Suprapubic skin (tissue), 4 donors: ENCODE data around the gene MTHFD2. TPM values are rescaled to one million over a fixed set of nuclear protein-coding genes. Genes with fewer than 3 reads are reported as not detected.
A peak's percentile ranks its signal among the peaks of the same experiment; 100 is the strongest.

Experiments used
- DNase-seq, 2 donors: peaks; one replicate each; pipeline ENCODE4 v3.0.0-alpha.2; 2019; ENCODE audit warnings: low spot score in 2 of 2
- H3K27ac ChIP-seq: fragments of 200-600 bp; sonication (generic); one replicate; pipeline ENCODE4 v1.5.1; 2019
- H3K27me3 ChIP-seq: fragments of 200-600 bp; sonication (generic); one replicate; pipeline ENCODE4 v1.5.1; 2019
- H3K36me3 ChIP-seq: fragments of 200-600 bp; sonication (generic); one replicate; pipeline ENCODE4 v1.5.1; 2019
- H3K4me1 ChIP-seq: fragments of 200-600 bp; sonication (generic); one replicate; pipeline ENCODE4 v1.5.1; 2019
- H3K4me3 ChIP-seq: fragments of 200-600 bp; sonication (generic); one replicate; pipeline ENCODE4 v1.5.1; 2019; ENCODE audit warnings: mild to moderate bottlenecking
- H3K9me3 ChIP-seq: fragments of 200-600 bp; sonication (generic); one replicate; pipeline ENCODE4 v1.5.1; 2019
- EP300 ChIP-seq: sonication (generic); formaldehyde crosslinking; IDR thresholded peaks from one replicate; pipeline ENCODE4 v1.6.1; 2017; ENCODE audit warnings: antibody characterized with exemption
- POLR2A ChIP-seq, 2 donors: fragments of 450-650 bp; IDR thresholded peaks; one replicate each; pipeline ENCODE4 v1.6.1; 2017; ENCODE audit warnings: antibody characterized with exemption in 2 of 2, mild to moderate bottlenecking in 2 of 2, moderate library complexity in 2 of 2
- POLR2AphosphoS5 ChIP-seq, 3 donors: sonication (generic); formaldehyde crosslinking; IDR thresholded peaks; one replicate each; pipeline ENCODE4 v1.6.1; 2017; ENCODE audit warnings: antibody characterized with exemption in 3 of 3
- WGBS: methylation state at CpG from one replicate; pipeline ENCODE4 v1.1.5; 2018; 5-methylcytosine and 5-hydroxymethylcytosine counted together
- total RNA-seq, 4 donors: library from RNA; depleted of rRNA; stranded (reverse); fragments of >200 nt; gene quantifications; one replicate each; pipeline ENCODE4 v1.1.0, GENCODE V29; 2016
- TF ChIP-seq, protein P1 (sequence below), 2 donors: fragments of 200-600 bp in 1 of 2; fragments of 450-650 bp in 1 of 2; sonication (generic) in 1 of 2; IDR thresholded peaks; one replicate each; pipeline ENCODE4 v1.5.1; 2016 to 2019; ENCODE audit warnings: antibody characterized with exemption in 2 of 2, mild to moderate bottlenecking in 1 of 2, moderate library complexity in 1 of 2

Gene MTHFD2
- total RNA-seq, 4 donors from 2014 or later = 15.5 to 28.1 (median 17.5) TPM

GRCh38 chr2:74242354-74243071 lies 44.1 kb downstream of the MTHFD2 start:
- no peak for TF ChIP-seq POLR2AphosphoS5 (IDR thresholded peaks at IDR 0.05)
- TF ChIP-seq, protein P1, sequence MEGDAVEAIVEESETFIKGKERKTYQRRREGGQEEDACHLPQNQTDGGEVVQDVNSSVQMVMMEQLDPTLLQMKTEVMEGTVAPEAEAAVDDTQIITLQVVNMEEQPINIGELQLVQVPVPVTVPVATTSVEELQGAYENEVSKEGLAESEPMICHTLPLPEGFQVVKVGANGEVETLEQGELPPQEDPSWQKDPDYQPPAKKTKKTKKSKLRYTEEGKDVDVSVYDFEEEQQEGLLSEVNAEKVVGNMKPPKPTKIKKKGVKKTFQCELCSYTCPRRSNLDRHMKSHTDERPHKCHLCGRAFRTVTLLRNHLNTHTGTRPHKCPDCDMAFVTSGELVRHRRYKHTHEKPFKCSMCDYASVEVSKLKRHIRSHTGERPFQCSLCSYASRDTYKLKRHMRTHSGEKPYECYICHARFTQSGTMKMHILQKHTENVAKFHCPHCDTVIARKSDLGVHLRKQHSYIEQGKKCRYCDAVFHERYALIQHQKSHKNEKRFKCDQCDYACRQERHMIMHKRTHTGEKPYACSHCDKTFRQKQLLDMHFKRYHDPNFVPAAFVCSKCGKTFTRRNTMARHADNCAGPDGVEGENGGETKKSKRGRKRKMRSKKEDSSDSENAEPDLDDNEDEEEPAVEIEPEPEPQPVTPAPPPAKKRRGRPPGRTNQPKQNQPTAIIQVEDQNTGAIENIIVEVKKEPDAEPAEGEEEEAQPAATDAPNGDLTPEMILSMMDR (IDR thresholded peaks at IDR 0.05) = no peak
- TF ChIP-seq EP300 = no peak
- TF ChIP-seq POLR2A (IDR thresholded peaks at IDR 0.05) = no peak

DNA sequence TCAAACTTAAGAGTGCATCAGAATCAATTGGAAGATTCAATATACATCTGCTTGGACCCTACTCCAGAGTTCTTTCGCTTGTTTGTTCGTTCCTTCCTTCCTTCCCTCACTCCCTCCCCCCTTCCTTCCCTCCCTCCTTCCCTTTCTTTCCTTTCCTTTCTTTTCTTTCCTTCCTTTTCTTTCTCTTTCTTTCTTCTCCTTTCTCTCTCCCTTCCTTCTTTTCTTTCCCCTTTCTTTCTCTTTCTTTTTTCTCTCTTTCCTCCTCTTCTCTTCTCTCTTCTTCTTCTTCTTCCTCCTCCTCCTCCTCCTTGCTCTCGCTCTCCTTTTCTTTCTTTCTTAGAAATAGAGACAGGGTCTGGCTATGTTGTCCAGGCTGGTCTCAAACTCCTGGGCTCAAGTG lies 45.9 kb downstream of the MTHFD2 start:
- Histone ChIP-seq H3K27ac (no peak overlapping the region), H3K4me3 (no peak overlapping the region), H3K4me1 (no peaks in the 10 kb centered on the region), H3K36me3 (peaks cover 8% of the 10 kb centered on the region), H3K27me3 (no peaks in the 10 kb centered on the region), H3K9me3 (no peaks in the 10 kb centered on the region)
- TF ChIP-seq POLR2AphosphoS5 (IDR thresholded peaks at IDR 0.05) (no peak), EP300 (no peak), POLR2A (IDR thresholded peaks at IDR 0.05) (no peak)
- TF ChIP-seq, protein P1 (IDR thresholded peaks at IDR 0.05) = no peak
- no peak for DNase-seq
- 96% methylated on average over 3 of the region's 3 CpGs for WGBS

More at GRCh38 chr2:74242354-74243071, 44.1 kb downstream of the MTHFD2 start:
- no peak for DNase-seq
- H3K36me3 ChIP-seq = peaks cover 8% of the 10 kb centered on the region
- no peaks in the 10 kb centered on the region for H3K27me3 ChIP-seq
- 91% methylated on average over 7 of the region's 7 CpGs for WGBS
- H3K4me1 ChIP-seq = no peaks in the 10 kb centered on the region
- H3K27ac ChIP-seq = no peak overlapping the region
- no peak overlapping the region for H3K4me3 ChIP-seq
- H3K9me3 ChIP-seq = no peaks in the 10 kb centered on the region

GRCh38 chr2:74246496-74247195 lies 48.2 kb downstream of the MTHFD2 start:
- no peaks in the 10 kb centered on the region for H3K4me1 ChIP-seq
- WGBS = 96% methylated on average over 14 of the region's 14 CpGs
- DNase-seq = no peak
- peaks cover 8% of the 10 kb centered on the region for H3K36me3 ChIP-seq
- no peaks in the 10 kb centered on the region for H3K27me3 ChIP-seq
- H3K4me3 ChIP-seq = no peak overlapping the region
- TF ChIP-seq EP300 (no peak), POLR2AphosphoS5 (IDR thresholded peaks at IDR 0.05) (no peak), POLR2A (IDR thresholded peaks at IDR 0.05) (no peak)
- TF ChIP-seq, protein P1 (IDR thresholded peaks at IDR 0.05) = no peak
- H3K27ac ChIP-seq = no peak overlapping the region
- H3K9me3 ChIP-seq = no peaks in the 10 kb centered on the region

DNA sequence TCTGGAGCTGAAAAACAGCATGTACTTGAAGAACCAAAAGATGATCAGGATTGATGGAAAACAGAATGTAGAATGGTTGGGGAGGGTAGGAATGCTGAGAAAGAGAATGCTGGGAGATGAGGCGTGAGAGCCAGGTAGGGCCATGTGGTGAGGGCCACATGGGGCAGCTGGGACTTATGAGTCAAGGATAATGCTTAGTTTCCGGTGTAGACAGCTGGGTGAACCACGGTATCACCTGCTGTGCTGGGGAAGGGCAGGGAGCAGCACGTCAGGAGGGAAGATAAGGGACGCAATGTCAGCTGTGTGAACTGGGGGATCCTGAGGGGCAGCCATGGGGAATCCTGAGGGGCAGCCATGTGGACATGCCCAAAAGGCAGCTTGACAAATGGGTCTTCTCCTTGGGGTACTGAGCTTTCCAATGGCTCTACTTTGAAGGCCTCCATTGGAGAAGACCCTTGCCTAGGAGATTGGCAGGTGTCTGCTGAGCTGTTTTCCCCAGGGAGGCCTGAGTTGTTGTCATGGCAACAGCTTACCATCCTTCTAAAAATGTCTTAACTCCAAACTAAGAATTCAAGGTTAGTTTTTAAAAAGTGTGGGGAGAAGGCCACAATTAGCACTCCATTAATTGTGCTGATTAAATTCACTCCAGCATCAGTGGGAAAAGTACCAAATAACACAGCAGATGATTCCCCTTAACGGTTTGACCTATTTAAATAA lies 51.1 kb downstream of the MTHFD2 start:
- no peak for DNase-seq
- Histone ChIP-seq H3K4me3 (no peak overlapping the region), H3K4me1 (no peaks in the 10 kb centered on the region), H3K27ac (no peak overlapping the region), H3K27me3 (no peaks in the 10 kb centered on the region), H3K9me3 (no peaks in the 10 kb centered on the region), H3K36me3 (peaks cover 8% of the 10 kb centered on the region)
- TF ChIP-seq POLR2AphosphoS5 (IDR thresholded peaks at IDR 0.05) (no peak), POLR2A (IDR thresholded peaks at IDR 0.05) (no peak), EP300 (no peak)
- TF ChIP-seq, protein P1 (IDR thresholded peaks at IDR 0.05) = no peak
- 77% methylated on average over 6 of the region's 6 CpGs for WGBS

DNA sequence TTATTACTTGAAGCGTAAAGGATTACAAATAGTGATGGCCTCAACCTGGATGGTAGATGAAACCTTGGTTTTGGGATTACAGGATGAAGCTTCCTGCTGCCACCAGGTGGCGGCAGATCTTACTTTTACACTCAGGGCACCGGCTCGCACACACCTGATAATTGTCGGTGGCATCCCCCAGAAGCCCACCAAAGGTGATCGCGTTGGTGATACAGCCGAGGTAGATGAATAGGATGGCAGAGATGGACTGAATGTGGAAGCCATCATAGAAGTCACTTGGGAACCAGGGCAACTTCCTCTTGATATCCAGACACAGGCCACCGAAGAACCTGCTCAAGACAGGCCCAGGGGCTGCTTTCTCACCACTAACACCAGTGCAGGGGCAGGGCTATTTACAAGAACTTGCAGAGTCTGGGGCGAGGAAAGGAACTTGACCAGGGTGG lies 51.8 kb downstream of the MTHFD2 start:
- Histone ChIP-seq H3K36me3 (peaks cover 11% of the 10 kb centered on the region), H3K4me1 (no peaks in the 10 kb centered on the region), H3K9me3 (no peaks in the 10 kb centered on the region), H3K27me3 (no peaks in the 10 kb centered on the region), H3K4me3 (no peak overlapping the region), H3K27ac (no peak overlapping the region)
- WGBS = 38% methylated on average over 10 of the region's 10 CpGs
- TF ChIP-seq POLR2AphosphoS5 (IDR thresholded peaks at IDR 0.05) (no peak), EP300 (no peak)
- TF ChIP-seq, protein P1 (IDR thresholded peaks at IDR 0.05) = peak; percentile 54 to 61
- DNase-seq = no peak
